KMS-11 (cell line): ENCODE data around the gene CHST8.

Experiments used
- H2AFZ ChIP-seq: fragments of 200-600 bp; sonication (generic); 2 replicates; pipeline ENCODE4 v1.6.1; 2016; ENCODE audit warnings: antibody characterized with exemption, mixed run types, low read depth
- H3K27ac ChIP-seq: fragments of 200-600 bp; sonication (generic); 2 replicates; pipeline ENCODE4 v1.6.1; 2016; ENCODE audit warnings: mild to moderate bottlenecking, mixed run types
- H3K27me3 ChIP-seq: fragments of 200-600 bp; sonication (generic); 2 replicates; pipeline ENCODE4 v1.6.1; 2017; ENCODE audit warnings: mild to moderate bottlenecking, low read depth, mixed run types, moderate library complexity; ENCODE audit not compliant: insufficient read depth
- H3K36me3 ChIP-seq: fragments of 200-600 bp; sonication (generic); 2 replicates; pipeline ENCODE4 v1.6.1; 2017; ENCODE audit warnings: mild to moderate bottlenecking, mixed run types; ENCODE audit not compliant: insufficient read depth
- H3K4me1 ChIP-seq: fragments of 200-600 bp; sonication (generic); 2 replicates; pipeline ENCODE4 v1.6.1; 2016; ENCODE audit warnings: mild to moderate bottlenecking, low read depth, mixed run types; ENCODE audit not compliant: poor library complexity, severe bottlenecking
- H3K4me2 ChIP-seq: fragments of 200-600 bp; sonication (generic); 2 replicates; pipeline ENCODE4 v1.7.0; 2016; ENCODE audit warnings: mild to moderate bottlenecking, mixed run types
- H3K4me3 ChIP-seq: fragments of 200-600 bp; sonication (generic); IDR thresholded peaks from 2 replicates; pipeline ENCODE4 v1.6.1; 2017; ENCODE audit warnings: low read depth, low read length, mixed read lengths; ENCODE audit not compliant: insufficient read depth
- H3K79me2 ChIP-seq: fragments of 200-600 bp; sonication (generic); 2 replicates; pipeline ENCODE4 v1.6.1; 2016; ENCODE audit warnings: low read depth, mixed run types; ENCODE audit not compliant: insufficient read depth
- H3K9ac ChIP-seq: fragments of 200-600 bp; sonication (generic); 2 replicates; pipeline ENCODE4 v1.6.1; 2016; ENCODE audit warnings: mild to moderate bottlenecking, mixed run types
- H4K20me1 ChIP-seq: fragments of 200-600 bp; sonication (generic); 2 replicates; pipeline ENCODE4 v1.6.1; 2016; ENCODE audit warnings: mild to moderate bottlenecking, mixed run types; ENCODE audit not compliant: insufficient read depth
- TF ChIP-seq, protein P1 (sequence below): fragments of 200-600 bp; sonication (generic); conservative IDR thresholded peaks from 2 replicates; pipeline ENCODE4 v1.6.1; 2017; ENCODE audit warnings: low read depth, mild to moderate bottlenecking, antibody characterized with exemption, low read length, moderate library complexity, mixed read lengths

CHST8 gene

DNA sequence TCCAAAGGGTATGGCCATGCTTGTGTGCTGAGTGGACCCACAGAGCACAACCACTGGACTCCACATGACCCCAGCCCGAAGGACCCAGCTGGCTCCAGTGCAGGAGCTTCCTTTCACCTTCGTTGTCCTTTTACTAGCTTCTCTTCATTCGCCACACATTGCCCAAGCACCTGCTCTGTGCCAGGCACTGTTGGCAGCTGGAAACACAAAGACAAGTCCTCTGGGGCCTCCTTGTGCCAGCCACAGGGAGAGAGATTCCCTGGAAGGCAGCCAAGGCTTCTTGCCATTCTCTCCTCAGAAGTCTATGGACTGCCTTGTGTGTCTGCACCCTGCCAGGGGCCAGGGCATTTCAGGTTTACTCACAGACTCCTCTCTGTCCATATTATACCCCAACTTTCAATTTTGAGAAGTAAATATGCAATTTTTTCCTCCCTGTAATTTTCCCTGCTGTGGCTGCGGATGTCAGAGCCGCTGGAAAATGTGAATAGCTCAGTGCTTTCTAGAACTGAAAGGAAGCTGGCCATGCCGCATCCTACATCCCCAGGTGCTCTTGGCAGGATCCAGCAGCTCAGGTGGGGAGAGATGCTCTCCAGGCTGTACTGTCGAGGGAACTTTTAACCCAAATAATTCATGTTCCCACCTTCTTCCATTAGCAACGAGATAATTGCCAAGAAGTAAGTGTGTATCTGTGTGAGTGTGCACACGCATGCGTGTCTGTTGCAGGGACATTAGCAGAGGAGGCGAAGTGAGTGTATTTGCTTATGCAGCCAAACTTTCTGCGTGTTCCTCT lies 57.2 kb downstream of the CHST8 start:
- H3K27ac ChIP-seq, result no peak overlapping the region
- TF ChIP-seq, protein P1, sequence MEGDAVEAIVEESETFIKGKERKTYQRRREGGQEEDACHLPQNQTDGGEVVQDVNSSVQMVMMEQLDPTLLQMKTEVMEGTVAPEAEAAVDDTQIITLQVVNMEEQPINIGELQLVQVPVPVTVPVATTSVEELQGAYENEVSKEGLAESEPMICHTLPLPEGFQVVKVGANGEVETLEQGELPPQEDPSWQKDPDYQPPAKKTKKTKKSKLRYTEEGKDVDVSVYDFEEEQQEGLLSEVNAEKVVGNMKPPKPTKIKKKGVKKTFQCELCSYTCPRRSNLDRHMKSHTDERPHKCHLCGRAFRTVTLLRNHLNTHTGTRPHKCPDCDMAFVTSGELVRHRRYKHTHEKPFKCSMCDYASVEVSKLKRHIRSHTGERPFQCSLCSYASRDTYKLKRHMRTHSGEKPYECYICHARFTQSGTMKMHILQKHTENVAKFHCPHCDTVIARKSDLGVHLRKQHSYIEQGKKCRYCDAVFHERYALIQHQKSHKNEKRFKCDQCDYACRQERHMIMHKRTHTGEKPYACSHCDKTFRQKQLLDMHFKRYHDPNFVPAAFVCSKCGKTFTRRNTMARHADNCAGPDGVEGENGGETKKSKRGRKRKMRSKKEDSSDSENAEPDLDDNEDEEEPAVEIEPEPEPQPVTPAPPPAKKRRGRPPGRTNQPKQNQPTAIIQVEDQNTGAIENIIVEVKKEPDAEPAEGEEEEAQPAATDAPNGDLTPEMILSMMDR, result no peak
- H2AFZ ChIP-seq, result no peak overlapping the region
- H3K4me2 ChIP-seq, result no peak overlapping the region
- H3K4me1 ChIP-seq, result no peaks in the 10 kb centered on the region
- H4K20me1 ChIP-seq, result no peaks in the 10 kb centered on the region
- H3K36me3 ChIP-seq, result no peaks in the 10 kb centered on the region
- H3K9ac ChIP-seq, result no peak overlapping the region
- no peak overlapping the region for H3K4me3 ChIP-seq
- H3K79me2 ChIP-seq, result no peaks in the 10 kb centered on the region
- peaks cover 4% of the 10 kb centered on the region; the same call in 1 of the 2 replicates for H3K27me3 ChIP-seq

DNA sequence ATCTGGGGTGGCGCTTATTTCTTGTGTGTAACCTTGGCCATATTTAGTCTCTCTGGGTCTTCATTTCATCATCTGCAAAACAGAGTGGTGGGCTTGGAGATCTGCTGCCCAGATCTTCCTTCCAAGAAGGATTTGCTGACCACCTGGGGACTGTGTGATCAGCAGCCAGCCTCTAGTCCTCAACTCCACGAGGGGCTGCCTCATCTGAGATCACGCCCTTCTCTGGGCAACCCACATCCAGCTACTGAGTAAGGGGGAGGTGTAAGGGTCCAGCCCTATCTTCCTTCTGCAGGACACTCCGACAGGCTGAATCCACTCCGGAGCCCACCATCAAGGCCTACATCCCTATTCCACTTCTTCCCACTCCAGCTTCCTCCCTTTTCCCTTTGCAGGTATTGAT lies 57.9 kb downstream of the CHST8 start:
- Histone ChIP-seq H3K79me2 (no peaks in the 10 kb centered on the region), H4K20me1 (no peaks in the 10 kb centered on the region), H3K4me1 (no peaks in the 10 kb centered on the region), H3K4me3 (no peak overlapping the region), H3K4me2 (no peak overlapping the region), H3K27ac (no peak overlapping the region), H2AFZ (no peak overlapping the region), H3K9ac (no peak overlapping the region), H3K36me3 (no peaks in the 10 kb centered on the region), H3K27me3 (peaks cover 4% of the 10 kb centered on the region; the same call in 1 of the 2 replicates)
- TF ChIP-seq, protein P1, result no peak

- Histone ChIP-seq H4K20me1 (no peaks in the 10 kb centered on the region), H3K4me2 (no peak overlapping the region), H2AFZ (no peak overlapping the region), H3K4me1 (no peaks in the 10 kb centered on the region), H3K27ac (no peak overlapping the region), H3K79me2 (no peaks in the 10 kb centered on the region), H3K9ac (no peak overlapping the region), H3K27me3 (peaks cover 8% of the 10 kb centered on the region; the same call in 1 of the 2 replicates), H3K4me3 (no peak overlapping the region), H3K36me3 (no peaks in the 10 kb centered on the region)
- TF ChIP-seq, protein P1, result no peak
Measured at GRCh38 chr19:33681081-33681680, 59.4 kb downstream of the CHST8 start.

DNA sequence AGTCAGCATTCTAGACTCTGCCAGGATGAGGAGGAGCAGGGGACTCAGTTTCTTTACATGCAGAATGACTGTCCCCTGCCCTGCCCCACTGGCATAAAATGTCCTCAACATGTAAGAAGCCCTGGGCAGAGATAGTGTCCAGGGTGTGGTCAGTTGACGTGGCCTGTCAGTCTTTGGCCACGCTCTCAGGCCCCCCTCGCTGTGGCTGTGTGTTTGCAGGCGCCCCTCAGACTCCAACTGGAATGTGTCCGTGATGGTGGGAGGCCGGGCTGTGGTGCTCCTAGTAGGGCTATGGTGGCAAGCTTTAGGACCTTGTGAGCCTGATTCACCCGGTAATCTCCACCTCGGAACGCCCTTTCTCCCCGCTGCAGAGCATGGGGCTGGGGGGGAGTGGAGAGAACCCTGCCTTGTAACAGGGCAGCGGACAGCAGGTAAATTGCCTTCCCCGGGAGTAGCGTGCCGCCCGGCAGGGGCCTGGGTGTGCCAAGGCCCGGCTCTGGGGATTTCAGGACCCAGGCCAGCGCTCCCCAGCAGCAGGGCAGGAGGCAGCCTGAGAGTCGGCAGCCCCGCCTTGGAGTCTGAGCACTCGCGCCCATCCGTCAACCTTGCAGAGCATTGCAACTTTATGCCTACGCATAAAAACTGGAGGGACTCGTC lies 62.3 kb downstream of the CHST8 start:
- H3K4me2 ChIP-seq, result no peak overlapping the region
- H3K27me3 ChIP-seq, result peaks cover 18% of the 10 kb centered on the region; the same call in 1 of the 2 replicates
- no peak overlapping the region for H3K9ac ChIP-seq
- H3K4me1 ChIP-seq, result no peaks in the 10 kb centered on the region
- no peaks in the 10 kb centered on the region for H3K79me2 ChIP-seq
- no peak overlapping the region for H3K4me3 ChIP-seq
- no peak overlapping the region for H2AFZ ChIP-seq
- H3K27ac ChIP-seq, result no peak overlapping the region
- H4K20me1 ChIP-seq, result no peaks in the 10 kb centered on the region
- TF ChIP-seq, protein P1, result no peak
- H3K36me3 ChIP-seq, result no peaks in the 10 kb centered on the region
